Sigmoid colon (tissue), 4 donors: Measurements from ENCODE around the gene SLC47A2.

Source experiments
- EP300 ChIP-seq, 4 donors: sonication (generic); formaldehyde crosslinking; IDR thresholded peaks; one replicate each; pipeline ENCODE4 v1.6.1; 2017; ENCODE audit warnings: antibody characterized with exemption in 4 of 4
- POLR2A ChIP-seq, 2 donors: fragments of 450-650 bp; IDR thresholded peaks; one replicate each; pipeline ENCODE4 v1.6.1; 2016; ENCODE audit warnings: antibody characterized with exemption in 2 of 2, mild to moderate bottlenecking in 2 of 2, moderate library complexity in 2 of 2
- POLR2AphosphoS5 ChIP-seq, 4 donors: sonication (generic); formaldehyde crosslinking; IDR thresholded peaks; one replicate each; pipeline ENCODE4 v1.6.1; 2017; ENCODE audit warnings: antibody characterized with exemption in 4 of 4
- TF ChIP-seq, protein P1 (sequence below), 4 experiments: fragments of 450-650 bp in 3 of 4; fragments of 200-600 bp in 1 of 4; IDR thresholded peaks; one replicate each; pipeline ENCODE4 v1.5.1; 2016 to 2019; ENCODE audit warnings: antibody characterized with exemption in 4 of 4, mild to moderate bottlenecking in 3 of 4, moderate library complexity in 2 of 4

DNA sequence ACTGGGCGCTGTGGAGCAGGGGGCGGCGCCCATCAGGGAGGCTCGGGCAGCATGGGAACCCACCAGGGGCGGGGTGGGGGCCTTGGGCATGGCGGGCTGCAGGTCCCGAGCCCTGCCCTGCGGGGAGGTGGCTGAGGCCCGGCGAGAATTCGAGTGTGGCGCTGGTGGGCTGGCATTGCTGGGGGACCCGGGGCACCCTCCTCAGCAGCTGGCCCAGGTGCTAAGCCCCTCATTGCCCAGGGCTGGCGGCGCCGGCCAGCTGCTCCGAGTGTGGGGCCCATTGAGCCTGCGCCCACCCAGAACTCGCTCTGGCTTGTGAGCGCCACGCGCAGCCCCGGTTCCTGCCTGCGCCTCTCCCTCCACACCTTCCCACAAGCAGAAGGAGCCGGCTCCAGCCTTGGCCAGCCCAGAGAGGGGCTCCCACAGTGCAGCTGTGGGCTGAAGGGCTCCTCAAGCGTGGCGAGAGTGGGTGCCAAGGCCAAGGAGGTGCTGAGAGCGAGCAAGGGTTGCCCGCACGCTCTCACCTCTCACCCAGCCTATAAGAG, 62.0 kb downstream of the SLC47A2 start:
- TF ChIP-seq, protein P1, sequence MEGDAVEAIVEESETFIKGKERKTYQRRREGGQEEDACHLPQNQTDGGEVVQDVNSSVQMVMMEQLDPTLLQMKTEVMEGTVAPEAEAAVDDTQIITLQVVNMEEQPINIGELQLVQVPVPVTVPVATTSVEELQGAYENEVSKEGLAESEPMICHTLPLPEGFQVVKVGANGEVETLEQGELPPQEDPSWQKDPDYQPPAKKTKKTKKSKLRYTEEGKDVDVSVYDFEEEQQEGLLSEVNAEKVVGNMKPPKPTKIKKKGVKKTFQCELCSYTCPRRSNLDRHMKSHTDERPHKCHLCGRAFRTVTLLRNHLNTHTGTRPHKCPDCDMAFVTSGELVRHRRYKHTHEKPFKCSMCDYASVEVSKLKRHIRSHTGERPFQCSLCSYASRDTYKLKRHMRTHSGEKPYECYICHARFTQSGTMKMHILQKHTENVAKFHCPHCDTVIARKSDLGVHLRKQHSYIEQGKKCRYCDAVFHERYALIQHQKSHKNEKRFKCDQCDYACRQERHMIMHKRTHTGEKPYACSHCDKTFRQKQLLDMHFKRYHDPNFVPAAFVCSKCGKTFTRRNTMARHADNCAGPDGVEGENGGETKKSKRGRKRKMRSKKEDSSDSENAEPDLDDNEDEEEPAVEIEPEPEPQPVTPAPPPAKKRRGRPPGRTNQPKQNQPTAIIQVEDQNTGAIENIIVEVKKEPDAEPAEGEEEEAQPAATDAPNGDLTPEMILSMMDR (IDR thresholded peaks at IDR 0.05), result no peak
- TF ChIP-seq POLR2A (IDR thresholded peaks at IDR 0.05) (no peak), EP300 (IDR thresholded peaks at IDR 0.05) (no peak), POLR2AphosphoS5 (IDR thresholded peaks at IDR 0.05) (no peak)
